ENCODE data around the gene ABL2. TPM values are rescaled to one million over a fixed set of nuclear protein-coding genes. Genes with fewer than 3 reads are reported as not detected.

Gene ABL2
- total RNA-seq, 1 donor from 2014 or later = 35.8 TPM

- TF ChIP-seq, protein P1, sequence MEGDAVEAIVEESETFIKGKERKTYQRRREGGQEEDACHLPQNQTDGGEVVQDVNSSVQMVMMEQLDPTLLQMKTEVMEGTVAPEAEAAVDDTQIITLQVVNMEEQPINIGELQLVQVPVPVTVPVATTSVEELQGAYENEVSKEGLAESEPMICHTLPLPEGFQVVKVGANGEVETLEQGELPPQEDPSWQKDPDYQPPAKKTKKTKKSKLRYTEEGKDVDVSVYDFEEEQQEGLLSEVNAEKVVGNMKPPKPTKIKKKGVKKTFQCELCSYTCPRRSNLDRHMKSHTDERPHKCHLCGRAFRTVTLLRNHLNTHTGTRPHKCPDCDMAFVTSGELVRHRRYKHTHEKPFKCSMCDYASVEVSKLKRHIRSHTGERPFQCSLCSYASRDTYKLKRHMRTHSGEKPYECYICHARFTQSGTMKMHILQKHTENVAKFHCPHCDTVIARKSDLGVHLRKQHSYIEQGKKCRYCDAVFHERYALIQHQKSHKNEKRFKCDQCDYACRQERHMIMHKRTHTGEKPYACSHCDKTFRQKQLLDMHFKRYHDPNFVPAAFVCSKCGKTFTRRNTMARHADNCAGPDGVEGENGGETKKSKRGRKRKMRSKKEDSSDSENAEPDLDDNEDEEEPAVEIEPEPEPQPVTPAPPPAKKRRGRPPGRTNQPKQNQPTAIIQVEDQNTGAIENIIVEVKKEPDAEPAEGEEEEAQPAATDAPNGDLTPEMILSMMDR (IDR thresholded peaks at IDR 0.05; ENCODE audit: insufficient read depth, low read length, severe bottlenecking) = no peak
- H3K36me3 ChIP-seq (ENCODE audit: control insufficient read depth, insufficient read depth, low read length) = no peaks in the 10 kb centered on the region
Observed at GRCh38 chr1:179195376-179195775, 34.1 kb downstream of the ABL2 start.

GRCh38 chr1:179194068-179194537 is 35.4 kb downstream of the ABL2 start:
- DNase-seq (ENCODE audit: low read depth) (no peak), FAIRE-seq (no peak)
- no peaks in the 10 kb centered on the region for H3K36me3 ChIP-seq (ENCODE audit: control insufficient read depth, insufficient read depth, low read length)
- no peaks in the 10 kb centered on the region for H3K27me3 ChIP-seq (ENCODE audit: control insufficient read depth, insufficient read depth, low read length)
- TF ChIP-seq, protein P1 (IDR thresholded peaks at IDR 0.05; ENCODE audit: insufficient read depth, low read length, severe bottlenecking) = no peak
- H3K4me3 ChIP-seq (ENCODE audit: low read depth, low read length) = no peak overlapping the region

More at GRCh38 chr1:179195376-179195775, 34.1 kb downstream of the ABL2 start:
- DNase-seq (ENCODE audit: low read depth) (no peak), FAIRE-seq (no peak)
- Histone ChIP-seq H3K27me3 (ENCODE audit: control insufficient read depth, insufficient read depth, low read length) (no peaks in the 10 kb centered on the region), H3K4me3 (ENCODE audit: low read depth, low read length) (no peak overlapping the region)

DNA sequence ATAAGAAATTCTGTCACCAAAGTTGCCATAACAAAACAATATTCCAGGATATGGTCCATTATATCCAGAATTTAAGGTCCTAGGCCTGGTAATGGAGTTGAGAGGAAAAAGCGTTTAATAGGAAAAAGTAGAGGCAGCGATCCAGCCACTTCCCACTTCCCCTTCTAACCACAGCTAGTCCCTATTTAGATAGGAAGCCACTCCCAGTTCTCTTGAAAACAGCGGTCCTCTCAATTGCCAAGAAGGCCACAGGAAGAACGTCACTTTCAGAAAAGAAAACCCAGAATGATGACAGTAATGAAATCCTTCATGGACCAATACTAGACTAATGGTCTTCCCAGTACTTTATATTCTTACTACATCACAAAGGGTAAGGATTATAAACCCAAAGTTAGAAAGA is 38.6 kb downstream of the ABL2 start:
- FAIRE-seq = no peak
- TF ChIP-seq, protein P1 (IDR thresholded peaks at IDR 0.05; ENCODE audit: insufficient read depth, low read length, severe bottlenecking) = no peak

DNA sequence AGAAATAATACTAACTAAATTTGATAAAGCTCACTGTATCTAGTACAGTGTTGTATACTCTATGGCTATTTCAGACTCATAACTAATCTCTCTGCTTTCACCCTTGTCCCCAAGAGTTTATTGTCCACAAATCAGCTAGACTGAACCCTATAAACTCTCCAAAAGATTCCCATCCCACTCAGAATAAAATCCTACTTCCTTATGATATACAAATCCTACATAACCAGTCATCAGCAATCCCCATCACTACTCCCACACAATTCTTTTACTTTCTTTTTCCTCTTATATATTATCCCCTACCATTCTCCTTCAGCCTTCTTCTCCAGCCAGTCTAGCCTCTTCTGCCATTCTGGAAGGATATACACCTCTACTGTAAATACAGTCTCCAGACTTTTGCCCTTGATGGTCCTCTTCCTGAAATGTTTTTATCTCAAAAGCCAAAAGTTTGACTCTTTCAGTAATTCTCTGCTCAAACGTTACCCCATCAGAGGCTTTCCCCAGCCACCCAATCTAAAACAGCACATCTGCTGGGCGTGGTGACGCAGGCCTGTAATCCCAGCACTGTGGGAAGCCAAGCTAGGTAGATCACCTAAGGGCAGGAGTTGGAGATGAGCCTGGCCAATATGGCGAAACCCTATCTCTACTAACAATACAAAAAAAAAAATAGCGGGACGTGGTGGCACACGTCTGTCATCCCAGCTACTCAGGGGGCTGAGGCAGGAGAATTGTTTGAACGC is 41.6 kb downstream of the ABL2 start:
- Histone ChIP-seq H3K4me3 (ENCODE audit: low read depth, low read length) (no peak overlapping the region), H3K27me3 (ENCODE audit: control insufficient read depth, insufficient read depth, low read length) (no peaks in the 10 kb centered on the region), H3K36me3 (ENCODE audit: control insufficient read depth, insufficient read depth, low read length) (no peaks in the 10 kb centered on the region)
- no peak for DNase-seq (ENCODE audit: low read depth)
- FAIRE-seq = no peak
- TF ChIP-seq, protein P1 (IDR thresholded peaks at IDR 0.05; ENCODE audit: insufficient read depth, low read length, severe bottlenecking) = no peak

More for the DNA sequence above, 38.6 kb downstream of the ABL2 start:
- Histone ChIP-seq H3K27me3 (ENCODE audit: control insufficient read depth, insufficient read depth, low read length) (no peaks in the 10 kb centered on the region), H3K4me3 (ENCODE audit: low read depth, low read length) (no peak overlapping the region), H3K36me3 (ENCODE audit: control insufficient read depth, insufficient read depth, low read length) (no peaks in the 10 kb centered on the region)
- no peak for DNase-seq (ENCODE audit: low read depth)

GRCh38 chr1:179187043-179187442 is 42.4 kb downstream of the ABL2 start:
- H3K27me3 ChIP-seq (ENCODE audit: control insufficient read depth, insufficient read depth, low read length) = no peaks in the 10 kb centered on the region
- FAIRE-seq (no peak), DNase-seq (ENCODE audit: low read depth) (no peak)
- no peaks in the 10 kb centered on the region for H3K36me3 ChIP-seq (ENCODE audit: control insufficient read depth, insufficient read depth, low read length)
- no peak overlapping the region for H3K4me3 ChIP-seq (ENCODE audit: low read depth, low read length)
- TF ChIP-seq, protein P1 (IDR thresholded peaks at IDR 0.05; ENCODE audit: insufficient read depth, low read length, severe bottlenecking) = no peak
